Heart right ventricle (tissue), 16 donors: ENCODE data around the gene TRAF7. TPM values are rescaled to one million over a fixed set of nuclear protein-coding genes. Genes with fewer than 3 reads are reported as not detected.

Source experiments
- ATAC-seq, 8 donors: fragments of 200-7000 bp; cut with Tn5 transposase; one replicate each; pipeline ENCODE4 v1.9.1; 2020; ENCODE audit warnings: mild to moderate bottlenecking in 8 of 8, moderate library complexity in 8 of 8, moderate number of reproducible peaks in 1 of 8
- DNase-seq, 2 donors: peaks; one replicate each; pipeline ENCODE4 v3.0.0-alpha.2; 2020
- H3K27ac ChIP-seq, 10 donors: fragments of 200-600 bp; sonication (generic) in 2 of 10; one replicate each; pipeline versions ENCODE4 v1.5.0 to v1.8.0; 2020 to 2022; ENCODE audit warnings: mild to moderate bottlenecking in 3 of 10
- H3K27me3 ChIP-seq, 7 donors: fragments of 200-600 bp; one replicate each; pipeline ENCODE4 v1.8.0; 2021 to 2022; ENCODE audit warnings: mild to moderate bottlenecking in 2 of 7
- H3K36me3 ChIP-seq, 9 donors: fragments of 200-600 bp; sonication (generic) in 1 of 9; one replicate each; pipeline versions ENCODE4 v1.5.0 to v1.8.0; 2020 to 2022; ENCODE audit warnings: mild to moderate bottlenecking in 2 of 9
- H3K4me1 ChIP-seq, 9 donors: fragments of 200-600 bp; sonication (generic) in 1 of 9; one replicate each; pipeline versions ENCODE4 v1.5.0 to v1.8.0; 2020 to 2022; ENCODE audit warnings: mild to moderate bottlenecking in 4 of 9
- H3K4me3 ChIP-seq, 10 donors: fragments of 200-600 bp; sonication (generic) in 2 of 10; one replicate each; pipeline versions ENCODE4 v1.5.0 to v1.8.0; 2020 to 2022; ENCODE audit warnings: mild to moderate bottlenecking in 7 of 10, moderate library complexity in 2 of 10
- H3K9me3 ChIP-seq, 11 donors: fragments of 200-600 bp in 10 of 11; sonication (generic) in 2 of 11; one replicate each; pipeline versions ENCODE4 v1.5.0 to v1.8.0; 2013 to 2022; ENCODE audit warnings: mild to moderate bottlenecking in 2 of 11, control low read depth in 1 of 11, moderate library complexity in 1 of 11
- WGBS, 2 donors: extraction: QIAGEN DNeasy Blood & Tissue Kit; methylation state at CpG; one replicate each; pipeline ENCODE4 v1.1.7; 2013; ENCODE audit warnings: inconsistent platforms in 1 of 2; 5-methylcytosine and 5-hydroxymethylcytosine counted together
- intact Hi-C, 10 donors: fragments of 100-400 bp; cut with DNase I; formaldehyde crosslinking; loops; one replicate each; pipeline versions ENCODE4 v1.11.1 to v1.14.2; 2022
- polyA plus RNA-seq, 2 donors: library from polyadenylated mRNA; stranded (reverse); fragments of 200-250 nt; gene quantifications; one replicate each; pipeline ENCODE4 v1.2.3, GENCODE V29; 2013
- total RNA-seq, 10 donors: library from RNA; stranded (reverse); fragmentation: NEBNext Ultra II Directional in 3 of 10; extraction: Animal tissue kit (Norgen Biotek cat#: 25700) in 3 of 10; gene quantifications; one replicate each; pipeline versions ENCODE4 v1.2.1 to v1.2.4, GENCODE V29; 2021 to 2023
- TF ChIP-seq, protein P1 (sequence below), 9 donors: fragments of 200-600 bp; sonication (generic) in 2 of 9; IDR thresholded peaks; one replicate each; pipeline versions ENCODE4 v1.5.0 to v1.8.0; 2021 to 2022; ENCODE audit warnings: antibody characterized with exemption in 9 of 9, mild to moderate bottlenecking in 5 of 9, moderate library complexity in 1 of 9
- donor health status: Arrhythmogenic right ventricular cardiomyopathy.
- donor health status: ischemic (EF 13 %, LVEDD 7.1; RV severe dilation, severe dysfunction).
- donor health status: healthy with polysubstance abuse.
- donor health status: DM: no; HTN: yes; CAD: no.
- donor health status: DM: no; HTN: no; CAD: no.
- donor health status: ischemic (EF 25% LVEDD 6.9; RV normal size, moderate dysfunction).
- donor health status: ischemic (EF 25% LVEDD 5.7; RV mildly dilated, moderate dysfunction).
- donor health status: healthy.
- donor health status: DM: yes; HTN: yes; CAD: no.
- donor health status: Ischemic cardiomyopathy.
- donor health status: ischemic (EF 35%, LVEDD 5.7; RV mildly dilated, moderate dysfunction).
- donor health status: nonischemic (EF 11% LVEDD 7.7; RV severe dilation, severe dysfunction).
- donor health status: DM: yes; HTN: yes; CAD: no.
- donor health status: PGD.
- donor health status: ischemic (EF 29% LVEDD 5.4; RV normal size, mild dysfunction).
- donor health status: nonischemic (EF 23%, LVEDD 6.1; RV moderate dilation, normal function).

TRAF7 gene
- total and polyA plus RNA-seq, 12 donors: 14.6 to 44.9 (median 23.8) TPM

DNA sequence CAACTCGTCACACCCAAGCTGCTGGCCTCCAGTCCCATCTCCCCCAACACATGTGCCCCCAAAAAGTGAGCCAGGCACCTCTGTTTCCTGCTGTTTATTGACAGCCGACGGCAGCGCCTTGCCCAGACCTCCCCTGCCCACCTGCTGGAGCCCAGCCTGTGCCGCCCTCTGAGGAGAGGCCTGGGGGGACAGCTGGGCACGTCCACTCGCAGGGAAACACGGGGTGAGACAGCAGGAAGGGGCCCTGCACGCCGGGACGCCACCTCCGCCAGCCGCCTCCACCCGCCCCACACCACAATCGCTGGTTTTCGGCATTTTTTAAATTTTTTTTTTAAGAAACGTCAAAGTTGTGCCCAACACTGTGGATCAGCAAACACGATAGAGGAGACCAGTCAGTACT, 21.5 kb downstream of the TRAF7 start:
- H3K36me3 ChIP-seq: peaks cover 0 to 60% (median 31%) of the 10 kb centered on the region in 9 donors
- H3K27me3 ChIP-seq: peaks cover 0 to 3% (median 0%) of the 10 kb centered on the region in 7 donors
- TF ChIP-seq, protein P1, sequence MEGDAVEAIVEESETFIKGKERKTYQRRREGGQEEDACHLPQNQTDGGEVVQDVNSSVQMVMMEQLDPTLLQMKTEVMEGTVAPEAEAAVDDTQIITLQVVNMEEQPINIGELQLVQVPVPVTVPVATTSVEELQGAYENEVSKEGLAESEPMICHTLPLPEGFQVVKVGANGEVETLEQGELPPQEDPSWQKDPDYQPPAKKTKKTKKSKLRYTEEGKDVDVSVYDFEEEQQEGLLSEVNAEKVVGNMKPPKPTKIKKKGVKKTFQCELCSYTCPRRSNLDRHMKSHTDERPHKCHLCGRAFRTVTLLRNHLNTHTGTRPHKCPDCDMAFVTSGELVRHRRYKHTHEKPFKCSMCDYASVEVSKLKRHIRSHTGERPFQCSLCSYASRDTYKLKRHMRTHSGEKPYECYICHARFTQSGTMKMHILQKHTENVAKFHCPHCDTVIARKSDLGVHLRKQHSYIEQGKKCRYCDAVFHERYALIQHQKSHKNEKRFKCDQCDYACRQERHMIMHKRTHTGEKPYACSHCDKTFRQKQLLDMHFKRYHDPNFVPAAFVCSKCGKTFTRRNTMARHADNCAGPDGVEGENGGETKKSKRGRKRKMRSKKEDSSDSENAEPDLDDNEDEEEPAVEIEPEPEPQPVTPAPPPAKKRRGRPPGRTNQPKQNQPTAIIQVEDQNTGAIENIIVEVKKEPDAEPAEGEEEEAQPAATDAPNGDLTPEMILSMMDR (IDR thresholded peaks at IDR 0.05): no peak
- ATAC-seq: no peak
- 91 to 92% methylated on average over 18 of the region's 18 CpGs for WGBS, 2 donors
- no peak for DNase-seq
- intact Hi-C loops: no loop called here
- H3K4me1 ChIP-seq: no peaks in the 10 kb centered on the region
- H3K9me3 ChIP-seq: no peaks in the 10 kb centered on the region
- no peak overlapping the region for H3K27ac ChIP-seq
- H3K4me3 ChIP-seq: no peak overlapping the region

DNA sequence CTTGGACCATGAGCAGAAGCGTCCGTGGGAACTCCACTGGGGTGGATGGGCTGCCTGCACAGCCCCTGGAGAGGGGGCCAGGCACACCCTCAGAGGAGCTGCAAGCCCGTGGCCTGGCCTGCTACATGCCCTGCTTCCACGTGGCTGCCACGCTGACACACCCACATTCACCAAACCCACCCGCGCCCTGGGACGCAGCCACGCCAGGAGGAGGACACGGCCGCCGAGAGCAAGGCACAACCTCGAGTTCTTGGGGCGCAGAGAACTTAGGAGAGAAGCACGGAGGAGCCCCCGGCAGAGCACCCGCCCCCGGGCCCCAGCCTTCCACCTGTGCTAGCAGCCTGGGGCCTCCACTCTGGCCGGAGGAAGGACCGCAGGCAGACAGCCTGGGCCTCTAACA, 22.0 kb downstream of the TRAF7 start:
- 96% methylated on average over 20 of the region's 20 CpGs for WGBS, 2 donors
- no peak for ATAC-seq
- Histone ChIP-seq H3K36me3 (peaks cover 0 to 56% (median 31%) of the 10 kb centered on the region in 9 donors), H3K4me3 (no peak overlapping the region), H3K9me3 (no peaks in the 10 kb centered on the region), H3K27me3 (peaks cover 0 to 3% (median 0%) of the 10 kb centered on the region in 7 donors), H3K27ac (no peak overlapping the region), H3K4me1 (no peaks in the 10 kb centered on the region)
- DNase-seq: no peak
- intact Hi-C loops: no loop called here
- TF ChIP-seq, protein P1 (IDR thresholded peaks at IDR 0.05): no peak

DNA sequence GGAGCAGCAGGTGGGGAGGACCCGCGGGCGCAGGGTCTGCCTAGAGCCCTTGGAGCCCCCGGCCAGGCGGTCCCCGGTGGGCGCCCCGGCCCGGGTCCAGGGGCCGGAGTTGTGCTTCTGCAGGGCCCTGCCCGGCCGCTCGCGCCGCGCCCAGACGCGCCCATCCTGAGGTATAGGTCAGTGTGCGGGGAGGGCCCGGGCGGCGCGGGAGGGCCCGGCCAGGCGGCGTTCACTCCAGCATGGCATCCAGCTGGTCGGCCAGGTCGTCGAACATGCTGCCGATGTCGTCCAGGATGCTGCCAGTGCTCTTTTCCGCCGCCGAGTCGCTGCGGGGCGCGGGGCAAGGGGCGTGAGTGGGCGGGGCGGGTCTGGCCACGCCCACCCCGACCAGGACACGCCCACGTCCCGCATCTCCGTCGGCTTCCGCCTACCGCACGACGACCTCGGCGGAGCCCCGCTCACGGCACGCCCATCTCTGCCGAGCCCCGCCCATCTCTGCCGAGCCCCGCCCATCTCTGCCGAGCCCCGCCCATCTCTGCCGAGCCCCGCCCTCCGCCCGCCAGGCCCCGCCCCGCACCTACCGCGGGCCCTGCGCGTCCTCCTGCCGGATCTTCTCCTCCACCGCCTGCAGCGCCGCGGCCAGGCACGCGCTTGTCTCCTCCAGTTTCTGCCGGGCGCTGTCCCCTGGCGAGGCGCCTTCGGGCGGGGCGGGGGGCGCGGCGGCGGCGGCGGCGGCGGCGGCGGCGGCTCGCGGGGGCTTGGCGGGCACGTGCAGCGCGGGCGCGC, 22.9 kb downstream of the TRAF7 start:
- TF ChIP-seq, protein P1 (IDR thresholded peaks at IDR 0.05): no peak
- DNase-seq: no peak
- H3K9me3 ChIP-seq: no peaks in the 10 kb centered on the region
- H3K4me3 ChIP-seq: no peak overlapping the region
- H3K36me3 ChIP-seq: peaks cover 0 to 47% (median 25%) of the 10 kb centered on the region in 9 donors
- no peak overlapping the region for H3K27ac ChIP-seq
- H3K27me3 ChIP-seq: peaks cover 0 to 3% (median 0%) of the 10 kb centered on the region in 7 donors
- ATAC-seq: peak in 3 of 8 donors; percentile 9 to 49 (median 16)
- 30 to 34% methylated on average over 76 to 105 of the region's 106 CpGs for WGBS, 2 donors
- intact Hi-C loops: no loop called here
- H3K4me1 ChIP-seq: no peaks in the 10 kb centered on the region

DNA sequence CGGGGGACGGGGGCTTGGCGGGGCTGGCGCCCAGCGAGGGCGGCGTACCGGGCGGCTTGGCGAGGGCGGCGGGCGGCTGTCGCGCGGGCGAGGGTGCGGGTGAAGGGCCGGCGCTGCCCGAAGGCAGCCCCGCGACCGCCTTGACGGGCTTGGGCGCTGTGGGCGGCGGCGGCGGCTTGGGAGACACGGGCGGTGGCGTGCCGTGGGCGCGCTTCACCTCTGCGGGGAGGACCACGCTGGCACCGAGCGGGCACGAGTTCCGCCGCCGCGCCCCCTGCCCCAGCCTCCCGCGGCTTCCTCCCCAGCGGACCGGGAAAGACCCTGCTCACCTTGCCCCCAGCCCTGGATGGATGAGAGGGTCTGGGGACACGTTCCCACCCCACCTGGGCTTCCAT, 23.5 kb downstream of the TRAF7 start:
- H3K4me1 ChIP-seq: no peaks in the 10 kb centered on the region
- intact Hi-C loops: no loop called here
- no peak overlapping the region for H3K4me3 ChIP-seq
- DNase-seq: no peak
- no peak overlapping the region for H3K27ac ChIP-seq
- H3K9me3 ChIP-seq: no peaks in the 10 kb centered on the region
- peaks cover 0 to 41% (median 23%) of the 10 kb centered on the region in 9 donors for H3K36me3 ChIP-seq
- WGBS, 2 donors: 22 to 39% methylated on average over 36 to 50 of the region's 50 CpGs
- ATAC-seq: no peak
- peaks cover 0 to 3% (median 0%) of the 10 kb centered on the region in 7 donors for H3K27me3 ChIP-seq
- TF ChIP-seq, protein P1 (IDR thresholded peaks at IDR 0.05): no peak
